ENCODE measurements around the gene HEXD.

Gene HEXD

DNA sequence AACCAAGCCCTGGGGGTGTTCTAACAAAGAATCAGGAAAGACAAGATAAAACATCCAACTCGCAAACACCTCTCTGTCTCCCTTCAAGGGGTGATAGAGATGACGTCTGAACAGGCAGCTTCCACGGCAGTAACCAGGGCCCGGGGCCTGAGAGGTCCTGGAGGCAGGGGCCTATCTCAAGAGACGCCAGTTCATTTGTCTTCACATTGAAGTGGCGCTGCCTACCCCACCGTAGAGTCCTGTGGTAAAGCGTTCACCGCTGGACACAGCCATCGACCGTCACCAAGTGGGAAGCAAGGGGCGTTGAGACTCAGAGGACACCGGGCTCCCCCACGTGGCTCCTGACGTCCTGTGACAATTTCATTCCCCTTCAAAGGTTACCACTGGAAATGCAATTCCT, 25.2 kb upstream of the HEXD start:
- H3K4me3 ChIP-seq (ENCODE audit: low read depth in 1 of 2, low read length in 1 of 2): no peak overlapping the region
- H3K27me3 ChIP-seq: peaks cover 17% of the 10 kb centered on the region
- TF ChIP-seq, protein P1, sequence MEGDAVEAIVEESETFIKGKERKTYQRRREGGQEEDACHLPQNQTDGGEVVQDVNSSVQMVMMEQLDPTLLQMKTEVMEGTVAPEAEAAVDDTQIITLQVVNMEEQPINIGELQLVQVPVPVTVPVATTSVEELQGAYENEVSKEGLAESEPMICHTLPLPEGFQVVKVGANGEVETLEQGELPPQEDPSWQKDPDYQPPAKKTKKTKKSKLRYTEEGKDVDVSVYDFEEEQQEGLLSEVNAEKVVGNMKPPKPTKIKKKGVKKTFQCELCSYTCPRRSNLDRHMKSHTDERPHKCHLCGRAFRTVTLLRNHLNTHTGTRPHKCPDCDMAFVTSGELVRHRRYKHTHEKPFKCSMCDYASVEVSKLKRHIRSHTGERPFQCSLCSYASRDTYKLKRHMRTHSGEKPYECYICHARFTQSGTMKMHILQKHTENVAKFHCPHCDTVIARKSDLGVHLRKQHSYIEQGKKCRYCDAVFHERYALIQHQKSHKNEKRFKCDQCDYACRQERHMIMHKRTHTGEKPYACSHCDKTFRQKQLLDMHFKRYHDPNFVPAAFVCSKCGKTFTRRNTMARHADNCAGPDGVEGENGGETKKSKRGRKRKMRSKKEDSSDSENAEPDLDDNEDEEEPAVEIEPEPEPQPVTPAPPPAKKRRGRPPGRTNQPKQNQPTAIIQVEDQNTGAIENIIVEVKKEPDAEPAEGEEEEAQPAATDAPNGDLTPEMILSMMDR (IDR thresholded peaks at IDR 0.05): no peak
- no peaks in the 10 kb centered on the region for H3K9me3 ChIP-seq
- no peaks in the 10 kb centered on the region for H3K4me1 ChIP-seq (ENCODE audit: control insufficient read depth in 1 of 2, insufficient read depth in 1 of 2, low read depth in 1 of 2, low read length in 1 of 2)
- no peaks in the 10 kb centered on the region for H3K36me3 ChIP-seq
- no peak overlapping the region for H3K27ac ChIP-seq

DNA sequence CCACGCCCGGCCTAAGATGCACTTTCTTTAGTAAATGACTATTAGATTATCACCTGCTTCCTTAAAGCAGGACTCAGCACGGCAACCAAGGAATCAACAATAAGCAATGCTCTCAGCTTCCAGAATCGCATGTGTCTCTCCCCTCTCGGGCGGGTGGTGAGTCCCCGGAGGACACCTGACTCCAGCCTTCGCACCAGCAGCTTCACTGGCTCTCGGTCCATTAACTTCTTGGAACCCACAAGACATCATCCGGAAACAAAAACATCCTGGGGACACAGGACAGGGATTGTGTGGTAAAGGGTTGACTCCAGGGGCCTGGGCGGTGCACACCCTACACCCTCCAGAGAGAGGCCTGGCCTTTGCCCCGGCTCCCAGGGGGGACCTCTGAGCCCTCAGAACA, 23.9 kb upstream of the HEXD start:
- Histone ChIP-seq H3K9me3 (no peaks in the 10 kb centered on the region), H3K36me3 (no peaks in the 10 kb centered on the region)

DNA sequence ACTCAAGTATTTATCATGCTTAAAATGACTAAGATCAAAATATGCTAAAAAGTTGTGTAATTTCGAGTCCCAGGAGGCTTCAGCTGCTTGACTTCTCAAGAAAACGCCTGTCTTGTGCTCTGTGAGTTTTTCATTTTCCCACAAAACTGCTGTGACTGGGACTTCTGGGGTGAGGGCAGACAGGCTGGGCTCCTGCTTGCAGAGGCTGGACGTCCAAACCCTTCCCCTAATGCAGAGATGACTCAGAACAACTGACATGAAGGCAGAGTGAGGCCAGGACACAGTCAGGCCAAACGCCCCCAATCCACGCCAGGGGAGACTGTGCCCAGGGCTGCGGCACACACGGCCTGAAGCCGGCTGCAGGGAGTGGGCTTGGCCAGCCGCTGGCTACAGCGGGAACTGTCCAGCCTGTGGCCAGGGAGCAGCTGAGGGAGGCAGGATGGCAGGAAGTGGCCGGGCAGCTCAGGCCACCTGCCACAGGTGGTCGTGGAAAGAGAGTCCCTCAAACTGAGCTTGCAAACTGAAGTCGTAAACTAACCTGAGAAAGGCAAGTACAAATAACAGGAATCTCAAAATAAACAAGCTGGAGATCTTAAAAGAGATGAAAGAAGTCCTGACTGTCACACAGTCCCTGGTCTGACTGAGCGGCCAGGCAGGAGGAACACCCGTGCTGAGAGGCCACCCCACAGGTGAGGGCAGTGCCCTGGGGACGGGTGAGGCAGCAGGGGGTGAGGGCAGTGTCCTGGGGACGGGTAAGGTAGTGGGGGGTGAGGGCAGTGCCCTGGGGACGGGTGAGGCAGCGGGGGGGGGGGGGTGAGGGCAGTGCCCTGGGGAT, 21.3 kb upstream of the HEXD start:
- H3K4me3 ChIP-seq (ENCODE audit: low read depth in 1 of 2, low read length in 1 of 2): no peak overlapping the region
- TF ChIP-seq, protein P1 (IDR thresholded peaks at IDR 0.05): no peak
- no peaks in the 10 kb centered on the region for H3K36me3 ChIP-seq
- peaks cover 24 to 27% of the 10 kb centered on the region in 2 experiments for H3K4me1 ChIP-seq (ENCODE audit: control insufficient read depth in 1 of 2, insufficient read depth in 1 of 2, low read depth in 1 of 2, low read length in 1 of 2)
- H3K9me3 ChIP-seq: no peaks in the 10 kb centered on the region
- no peak overlapping the region for H3K27ac ChIP-seq
- no peaks in the 10 kb centered on the region for H3K27me3 ChIP-seq

More for the DNA sequence above, 23.9 kb upstream of the HEXD start:
- no peak overlapping the region for H3K4me3 ChIP-seq (ENCODE audit: low read depth in 1 of 2, low read length in 1 of 2)
- peaks cover 4% of the 10 kb centered on the region for H3K27me3 ChIP-seq
- H3K27ac ChIP-seq: no peak overlapping the region
- TF ChIP-seq, protein P1 (IDR thresholded peaks at IDR 0.05): no peak
- H3K4me1 ChIP-seq (ENCODE audit: control insufficient read depth in 1 of 2, insufficient read depth in 1 of 2, low read depth in 1 of 2, low read length in 1 of 2): peaks cover 0 to 2% of the 10 kb centered on the region in 2 experiments

DNA sequence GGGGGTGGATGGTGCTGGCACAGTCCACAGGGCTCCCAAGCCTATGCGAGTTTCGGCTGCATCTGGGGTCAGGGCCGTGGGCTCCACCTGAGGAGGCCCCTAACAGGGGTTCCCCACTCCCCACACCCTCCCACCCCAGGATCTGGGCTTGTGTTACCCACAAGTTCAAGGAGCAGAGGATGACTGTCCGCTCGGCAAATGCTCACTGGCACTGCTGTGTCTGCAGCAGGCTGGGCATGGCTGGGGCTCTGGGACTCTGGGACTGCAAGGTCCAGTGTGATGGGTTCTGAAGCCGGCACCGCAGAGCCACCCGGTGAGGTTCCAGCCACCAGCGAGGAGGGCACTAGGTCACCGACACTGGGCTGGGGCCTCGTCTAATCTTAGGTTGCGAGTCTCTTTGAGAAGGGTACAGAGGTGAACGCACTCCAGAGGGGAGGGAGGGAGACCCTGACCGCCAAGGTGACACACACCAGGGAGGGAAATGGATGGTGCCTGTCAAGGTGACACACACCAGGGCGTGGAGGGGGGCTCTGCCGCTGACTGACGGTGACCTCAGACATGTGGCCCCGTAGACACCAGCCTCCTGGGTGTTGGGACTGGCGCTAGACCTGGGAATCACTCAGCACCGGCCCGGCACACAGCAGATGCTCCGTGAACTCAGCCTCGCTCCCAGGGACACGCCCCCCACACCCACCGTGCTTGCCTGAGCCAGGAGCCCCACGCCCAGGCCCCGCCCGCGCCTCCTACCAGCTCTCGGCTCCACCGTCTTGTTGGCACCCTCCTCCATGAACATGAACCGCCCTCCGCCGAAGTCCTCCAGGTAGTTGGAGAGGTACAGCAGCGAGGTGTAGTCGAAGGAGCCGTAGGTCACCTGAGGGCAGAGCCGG, 20.5 kb upstream of the HEXD start:
- TF ChIP-seq, protein P1 (IDR thresholded peaks at IDR 0.05): no peak
- Histone ChIP-seq H3K27ac (no peak overlapping the region), H3K36me3 (no peaks in the 10 kb centered on the region), H3K27me3 (no peaks in the 10 kb centered on the region), H3K4me1 (ENCODE audit: control insufficient read depth in 1 of 2, insufficient read depth in 1 of 2, low read depth in 1 of 2, low read length in 1 of 2) (peaks cover 26 to 31% of the 10 kb centered on the region in 2 experiments), H3K4me3 (ENCODE audit: low read depth in 1 of 2, low read length in 1 of 2) (no peak overlapping the region), H3K9me3 (no peaks in the 10 kb centered on the region)

DNA sequence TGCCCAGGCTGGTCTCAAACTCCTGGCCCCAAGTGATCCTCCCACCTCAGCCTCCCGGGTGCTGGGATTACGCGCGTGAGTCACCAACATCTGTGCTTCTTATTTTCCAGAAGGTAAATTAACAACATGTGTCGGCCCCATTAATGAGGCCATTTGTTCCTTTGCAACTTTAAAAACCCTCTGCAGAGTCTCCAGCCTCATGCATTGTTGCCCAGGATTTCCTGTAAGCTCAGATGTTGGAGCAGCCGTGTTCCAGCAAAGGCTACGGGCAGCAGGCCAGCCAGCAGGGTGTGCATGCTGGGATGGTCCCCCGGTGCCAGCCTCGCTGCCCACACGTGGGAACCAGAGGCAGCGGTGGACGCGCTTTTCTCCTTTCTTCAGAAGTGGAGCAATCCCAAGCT, 19.1 kb upstream of the HEXD start:
- Histone ChIP-seq H3K27me3 (no peaks in the 10 kb centered on the region), H3K36me3 (no peaks in the 10 kb centered on the region), H3K4me1 (ENCODE audit: control insufficient read depth in 1 of 2, insufficient read depth in 1 of 2, low read depth in 1 of 2, low read length in 1 of 2) (peaks cover 30 to 42% of the 10 kb centered on the region in 2 experiments), H3K9me3 (no peaks in the 10 kb centered on the region), H3K4me3 (ENCODE audit: low read depth in 1 of 2, low read length in 1 of 2) (no peak overlapping the region), H3K27ac (no peak overlapping the region)
- TF ChIP-seq, protein P1 (IDR thresholded peaks at IDR 0.05): no peak

Measured in neutrophil (primary cell).